Activated CD4-positive, alpha-beta memory T cell treated with anti-CD3 and anti-CD28 coated beads for 36 hours (primary cell): ENCODE measurements around the gene TYW1. TPM values are rescaled to one million over a fixed set of nuclear protein-coding genes. Genes with fewer than 3 reads are reported as not detected.
"Not testable (repeated sequence)": the region's sequence is repeated elsewhere in the genome, so short reads cannot be mapped to it uniquely, and the experiment has no call there.

ENCODE experiments used
- CTCF ChIA-PET: fragments of 350-600 bp; sonication (Branson Sonifier 250); formaldehyde crosslinking; loops from one replicate; lab custom pipeline; 2021; ENCODE audit warnings: antibody characterized with exemption, inconsistent platforms; lab: Charles Lee
- POLR2A ChIA-PET: fragments of 350-600 bp; sonication (Branson Sonifier 250); formaldehyde crosslinking; loops from one replicate; lab custom pipeline; 2021; ENCODE audit warnings: antibody characterized with exemption; lab: Charles Lee
- DNase-seq: peaks from one replicate; pipeline ENCODE4 v3.0.0-alpha.2; 2020
- H3K27ac Mint-ChIP-seq: one replicate; pipeline ENCODE4 v1.8.0; 2021; ENCODE audit warnings: mixed read lengths
- H3K27me3 Mint-ChIP-seq: one replicate; pipeline ENCODE4 v1.8.0; 2021; ENCODE audit warnings: mixed read lengths
- H3K36me3 Mint-ChIP-seq: one replicate; pipeline ENCODE4 v1.8.0; 2021; ENCODE audit warnings: mixed read lengths
- H3K4me1 Mint-ChIP-seq: one replicate; pipeline ENCODE4 v1.8.0; 2021; ENCODE audit warnings: low read depth, mixed read lengths
- H3K4me3 Mint-ChIP-seq: one replicate; pipeline ENCODE4 v1.8.0; 2021; ENCODE audit warnings: mild to moderate bottlenecking, mixed read lengths
- H3K9me3 Mint-ChIP-seq: one replicate; pipeline ENCODE4 v1.8.0; 2021; ENCODE audit warnings: mixed read lengths
- intact Hi-C: fragments of 100-400 bp; cut with micrococcal nuclease; formaldehyde crosslinking; loops from one replicate; pipeline ENCODE4 v1.15.1; 2023
- total RNA-seq, 2 experiments: library from RNA; stranded (reverse); gene quantifications; one replicate each; pipeline ENCODE4 v1.2.3, GENCODE V29; 2021

The TYW1 gene
- total RNA-seq, 2 experiments from 2014 or later: 15.0 to 16.4 TPM

DNA sequence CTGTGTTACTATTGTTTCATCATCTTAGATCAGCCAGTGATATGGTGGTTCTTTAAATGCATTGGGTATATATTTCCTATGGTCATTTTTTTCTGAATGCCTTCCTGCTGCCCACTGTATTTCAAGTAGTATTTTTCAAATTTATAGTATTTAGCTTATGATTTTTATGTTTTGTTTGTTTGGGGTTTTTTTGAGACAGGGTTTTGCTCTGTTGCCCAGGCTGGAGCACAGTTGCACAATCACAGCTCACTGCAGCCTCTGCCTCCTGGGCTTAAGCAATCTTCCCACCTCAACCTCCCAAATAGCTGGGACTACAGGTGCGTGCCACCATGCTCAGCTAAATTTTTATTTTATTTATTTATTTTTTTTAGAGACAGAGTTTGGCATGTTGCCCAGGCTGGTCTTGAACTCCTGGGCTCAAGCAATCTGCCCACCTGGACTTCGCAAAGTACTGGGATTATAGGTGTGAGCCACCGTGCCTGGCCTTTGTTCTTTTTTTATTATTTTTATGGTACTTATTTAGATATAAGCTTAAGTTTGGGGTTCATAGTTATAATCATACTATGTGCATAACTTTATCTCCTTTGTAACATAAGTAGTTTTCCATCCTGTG is 149.1 kb downstream of the TYW1 start:
- H3K27ac Mint-ChIP-seq, H3K9me3 Mint-ChIP-seq, H3K4me3 Mint-ChIP-seq, CTCF ChIA-PET, intact Hi-C loops, H3K4me1 Mint-ChIP-seq, H3K36me3 Mint-ChIP-seq, POLR2A ChIA-PET, H3K27me3 Mint-ChIP-seq, DNase-seq: not testable (repeated sequence)

DNA sequence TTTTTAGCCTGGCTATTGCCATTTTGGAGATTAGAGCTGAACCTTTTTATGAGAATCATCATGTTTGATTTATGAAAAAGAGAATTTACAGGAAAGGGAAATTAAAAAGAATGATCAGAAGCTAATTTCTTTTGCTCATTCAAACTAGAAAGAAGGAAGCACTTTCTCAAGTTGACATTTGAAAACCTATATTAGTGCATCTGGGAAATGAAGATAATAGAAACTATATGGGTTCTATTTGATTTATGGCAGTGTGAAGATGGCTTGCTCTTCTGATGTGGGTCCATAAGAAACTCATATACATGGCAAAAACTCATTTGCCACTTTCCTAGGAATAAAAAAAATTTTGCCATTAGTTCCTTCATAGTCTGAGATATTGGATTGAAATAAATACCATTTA is 152.5 kb downstream of the TYW1 start:
- CTCF ChIA-PET, H3K4me1 Mint-ChIP-seq, H3K27me3 Mint-ChIP-seq, H3K27ac Mint-ChIP-seq, H3K9me3 Mint-ChIP-seq, DNase-seq, H3K4me3 Mint-ChIP-seq, POLR2A ChIA-PET, intact Hi-C loops: not testable (repeated sequence)
- H3K36me3 Mint-ChIP-seq: peaks cover 15% of the 10 kb centered on the region

DNA sequence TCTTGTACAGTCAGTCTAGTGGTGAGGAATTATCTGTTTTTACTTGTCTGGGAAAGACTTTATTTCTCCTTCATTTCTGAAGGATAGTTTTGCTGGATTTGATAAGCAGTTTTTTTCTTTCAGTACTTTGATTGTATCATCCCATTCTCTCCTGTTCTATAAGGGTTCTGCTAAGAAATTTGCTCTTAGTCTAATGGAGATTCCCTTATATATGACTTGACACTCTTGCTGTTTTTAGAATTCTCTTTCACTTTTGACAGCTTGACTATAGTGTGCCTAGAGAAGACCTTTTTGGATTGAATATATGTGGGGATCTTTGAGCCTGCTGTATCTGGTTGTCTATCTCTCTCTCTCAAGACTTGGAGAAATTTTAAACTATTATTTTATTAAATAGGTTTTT is 157.7 kb downstream of the TYW1 start:
- intact Hi-C loops: not testable (repeated sequence)
- peaks cover 32% of the 10 kb centered on the region for H3K36me3 Mint-ChIP-seq

DNA sequence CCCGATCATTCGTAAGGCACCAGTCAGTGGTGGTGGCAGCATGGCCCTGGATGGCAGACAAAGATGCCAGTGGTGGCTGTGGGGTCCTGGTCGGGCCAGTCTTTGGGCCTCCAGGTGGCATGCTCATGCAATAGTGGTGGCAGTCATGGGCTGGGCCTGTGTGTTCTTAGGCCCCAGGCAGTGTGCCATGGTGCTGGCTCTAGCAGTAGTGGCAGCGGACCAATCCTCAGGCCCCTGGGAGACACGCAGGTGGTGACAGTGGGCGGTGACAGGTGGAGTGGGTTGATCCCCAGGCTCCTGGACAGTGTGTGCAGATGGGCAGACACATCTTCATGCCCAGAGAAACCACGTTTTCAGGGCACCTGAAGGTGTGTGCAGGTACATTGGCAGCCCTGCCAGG is 159.4 kb downstream of the TYW1 start:
- H3K9me3 Mint-ChIP-seq, POLR2A ChIA-PET, CTCF ChIA-PET, H3K4me1 Mint-ChIP-seq, H3K27me3 Mint-ChIP-seq, H3K27ac Mint-ChIP-seq, H3K4me3 Mint-ChIP-seq, DNase-seq, intact Hi-C loops: not testable (repeated sequence)
- H3K36me3 Mint-ChIP-seq: peaks cover 32% of the 10 kb centered on the region

More for the DNA sequence above, 157.7 kb downstream of the TYW1 start:
- H3K9me3 Mint-ChIP-seq, H3K4me1 Mint-ChIP-seq, H3K27me3 Mint-ChIP-seq, POLR2A ChIA-PET, DNase-seq, H3K4me3 Mint-ChIP-seq, H3K27ac Mint-ChIP-seq, CTCF ChIA-PET: not testable (repeated sequence)

DNA sequence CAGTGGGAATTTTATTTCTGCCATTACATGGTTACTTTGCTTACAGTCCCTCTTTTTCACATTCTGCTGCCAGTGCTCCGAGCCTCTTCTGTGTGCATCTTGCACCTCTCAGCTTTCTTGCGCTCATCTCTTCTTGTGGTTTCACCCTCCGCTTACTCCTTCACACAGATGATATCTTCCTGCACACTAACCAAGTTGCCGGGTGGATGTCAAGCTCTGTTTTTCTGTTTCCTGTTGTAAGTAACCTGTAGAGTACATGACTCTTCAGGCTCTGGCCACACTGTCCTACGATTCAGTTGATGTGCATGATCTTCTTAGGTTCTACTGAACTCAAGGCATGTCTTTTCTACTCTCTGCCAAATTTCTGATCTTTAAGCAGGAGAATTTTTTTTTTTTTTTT is 166.7 kb downstream of the TYW1 start:
- POLR2A ChIA-PET, intact Hi-C loops, CTCF ChIA-PET, H3K36me3 Mint-ChIP-seq, H3K27me3 Mint-ChIP-seq, H3K9me3 Mint-ChIP-seq: not testable (repeated sequence)
- Mint-ChIP-seq H3K27ac (peak overlapping the region; percentile 14), H3K4me3 (peak overlapping the region; percentile 1), H3K4me1 (peaks cover 19% of the 10 kb centered on the region)
- DNase-seq: peak; percentile 47

DNA sequence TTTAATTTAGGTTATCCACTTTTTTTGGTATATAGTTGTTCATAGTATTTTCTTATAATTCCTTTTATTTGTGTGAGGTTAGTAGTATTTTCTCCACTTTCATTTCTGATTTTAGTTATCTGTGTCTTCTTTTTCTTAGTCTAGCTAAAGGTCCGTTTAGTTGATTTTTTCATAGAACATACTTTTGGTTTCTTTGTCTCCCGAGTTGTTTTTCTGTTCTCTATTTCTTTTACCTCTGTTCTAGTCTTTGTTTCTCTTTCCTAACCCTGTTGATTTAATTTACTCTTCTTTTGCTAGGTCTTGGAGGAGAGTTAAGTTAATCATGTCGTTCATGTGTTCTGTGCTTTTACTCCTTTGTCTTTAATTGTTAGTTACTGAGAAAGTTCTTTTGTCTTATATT is 174.5 kb downstream of the TYW1 start:
- CTCF ChIA-PET, POLR2A ChIA-PET, DNase-seq, H3K36me3 Mint-ChIP-seq, H3K9me3 Mint-ChIP-seq, intact Hi-C loops, H3K27me3 Mint-ChIP-seq: not testable (repeated sequence)
- H3K27ac Mint-ChIP-seq: peak overlapping the region; percentile 39
- peaks cover 13% of the 10 kb centered on the region for H3K4me1 Mint-ChIP-seq
- peak overlapping the region; percentile 57 for H3K4me3 Mint-ChIP-seq

DNA sequence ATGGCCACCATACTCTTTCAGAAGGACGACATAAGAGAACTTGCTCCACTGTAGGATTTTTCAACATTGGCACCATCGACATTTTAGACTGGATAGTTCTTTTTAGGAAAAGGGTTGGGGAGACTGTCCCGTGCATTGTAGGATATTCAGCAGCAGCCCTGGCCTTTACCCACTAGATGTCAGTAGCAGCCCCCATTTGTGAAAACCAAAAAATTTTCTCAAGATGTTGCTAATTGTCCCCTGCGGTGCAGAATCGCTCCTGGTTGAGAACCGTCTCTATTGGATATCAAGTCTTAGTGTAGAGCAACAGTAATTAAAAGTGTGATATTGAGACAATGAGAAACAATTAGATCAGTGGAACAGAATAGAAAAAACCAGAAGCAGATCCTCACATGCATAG is 180.1 kb downstream of the TYW1 start:
- intact Hi-C loops, H3K4me3 Mint-ChIP-seq, POLR2A ChIA-PET, H3K4me1 Mint-ChIP-seq, DNase-seq, H3K27ac Mint-ChIP-seq, CTCF ChIA-PET, H3K9me3 Mint-ChIP-seq, H3K36me3 Mint-ChIP-seq, H3K27me3 Mint-ChIP-seq: not testable (repeated sequence)

DNA sequence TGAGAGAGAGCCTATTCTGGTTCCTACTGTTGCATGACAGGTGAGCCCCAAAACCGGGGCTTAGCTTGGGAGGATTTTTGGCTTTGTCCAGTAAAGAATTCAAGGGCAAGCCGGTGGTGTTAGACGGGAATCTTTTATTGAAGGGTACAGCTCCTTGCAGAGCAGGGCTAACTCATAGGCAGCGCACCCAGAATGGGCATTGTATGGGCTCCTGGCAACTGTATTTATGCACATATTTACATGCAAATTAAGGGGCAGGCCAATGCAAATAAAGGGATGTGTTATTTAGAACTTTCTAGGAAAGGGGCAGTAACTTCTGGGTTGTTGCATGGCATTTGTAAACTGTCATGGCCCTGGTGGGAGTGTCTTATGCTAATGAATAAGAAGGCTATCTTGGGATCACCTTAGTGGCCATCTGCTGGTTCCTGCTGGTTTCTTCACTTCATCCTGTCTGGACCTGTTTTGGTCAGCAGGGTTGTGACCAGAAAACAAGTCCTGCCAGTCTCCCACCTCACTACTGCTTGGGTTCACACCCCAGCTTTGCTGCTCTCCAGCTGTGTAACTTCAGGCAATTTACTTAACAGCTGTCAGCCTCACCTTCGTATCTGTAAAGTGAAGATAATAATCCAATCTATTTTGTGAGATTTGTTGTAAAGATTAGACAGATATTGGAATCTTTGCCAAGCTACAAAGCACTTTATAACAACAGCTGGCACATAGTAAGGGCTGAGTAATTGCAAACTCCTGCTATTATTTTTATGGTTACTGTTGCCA is 182.5 kb downstream of the TYW1 start:
- H3K36me3 Mint-ChIP-seq, H3K4me3 Mint-ChIP-seq, H3K27ac Mint-ChIP-seq, H3K27me3 Mint-ChIP-seq, CTCF ChIA-PET, intact Hi-C loops, DNase-seq, POLR2A ChIA-PET, H3K9me3 Mint-ChIP-seq, H3K4me1 Mint-ChIP-seq: not testable (repeated sequence)

DNA sequence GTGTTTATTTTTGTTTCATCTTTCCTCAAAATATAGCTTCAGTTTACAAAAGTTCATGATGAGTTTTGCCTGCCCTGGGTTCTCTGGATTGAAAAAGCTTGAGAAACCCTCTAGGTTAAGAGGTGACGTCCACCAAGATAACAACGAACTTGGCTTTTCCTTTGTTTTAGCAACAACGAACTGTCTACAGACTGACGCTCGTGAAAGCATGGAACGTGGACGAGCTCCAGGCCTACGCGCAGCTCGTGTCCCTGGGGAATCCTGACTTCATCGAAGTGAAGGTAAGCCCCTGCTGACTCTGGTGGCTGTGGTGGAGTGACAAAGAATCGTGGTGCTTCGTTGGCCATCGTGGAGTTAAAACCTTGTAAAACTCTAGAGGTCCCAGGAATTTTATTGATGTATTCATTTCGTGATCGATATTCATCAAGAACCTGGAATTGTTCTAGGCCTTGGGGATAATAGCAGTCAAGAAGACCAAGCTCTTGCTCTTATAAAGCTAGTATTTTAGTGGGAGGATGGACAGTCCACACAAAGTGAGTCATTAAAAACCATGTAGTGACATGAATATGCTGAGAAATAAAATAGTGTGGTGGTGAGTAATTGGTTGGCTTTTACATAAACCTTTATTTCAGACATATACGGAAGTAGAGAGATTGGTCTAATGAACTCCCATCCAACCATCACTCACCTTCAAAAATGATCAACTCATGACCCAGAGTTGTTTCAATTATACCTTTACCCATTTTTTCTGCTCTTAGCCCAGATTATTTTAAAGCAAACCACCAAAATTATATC is 186.5 kb downstream of the TYW1 start:
- H3K27ac Mint-ChIP-seq, H3K36me3 Mint-ChIP-seq, intact Hi-C loops, POLR2A ChIA-PET, H3K27me3 Mint-ChIP-seq, H3K9me3 Mint-ChIP-seq, H3K4me3 Mint-ChIP-seq, DNase-seq, CTCF ChIA-PET: not testable (repeated sequence)
- peaks cover 14% of the 10 kb centered on the region for H3K4me1 Mint-ChIP-seq

DNA sequence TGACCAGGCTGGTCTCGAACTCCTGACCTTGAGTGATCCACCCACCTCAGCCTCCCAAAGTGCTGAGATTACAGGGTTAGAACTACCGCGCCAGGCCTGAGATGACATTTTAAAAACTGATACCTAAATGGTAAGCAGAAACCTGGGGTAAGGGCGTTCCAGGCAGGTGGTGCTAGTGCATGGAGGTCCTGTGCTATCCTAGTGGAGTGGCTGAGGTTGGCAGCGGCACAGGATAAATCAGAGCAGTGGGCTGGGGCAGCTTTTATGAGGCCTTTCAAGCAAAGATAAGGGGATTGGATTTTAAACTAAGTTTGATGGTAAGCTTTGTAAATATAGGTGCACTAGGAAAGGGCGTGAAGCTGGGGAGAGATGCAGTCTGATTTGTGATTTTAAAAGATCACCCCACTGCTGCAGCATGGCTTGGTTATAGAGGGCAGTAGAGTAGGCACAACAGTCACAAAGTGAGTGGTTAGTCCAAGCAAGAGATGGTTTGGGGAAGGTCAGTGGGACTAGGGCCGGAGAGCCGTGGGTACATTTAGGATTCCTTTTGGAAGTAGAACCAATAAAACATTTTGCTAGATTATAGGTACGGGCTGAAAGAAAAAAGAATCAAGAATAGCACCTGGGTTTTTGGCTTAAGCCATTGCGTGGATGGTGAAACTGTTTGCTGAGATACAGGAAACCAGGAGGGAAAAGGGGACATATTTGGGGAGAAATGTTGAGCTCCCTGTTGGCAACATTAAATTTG is 188.5 kb downstream of the TYW1 start:
- intact Hi-C loops, H3K36me3 Mint-ChIP-seq, H3K27me3 Mint-ChIP-seq, POLR2A ChIA-PET, CTCF ChIA-PET, DNase-seq, H3K9me3 Mint-ChIP-seq, H3K4me3 Mint-ChIP-seq: not testable (repeated sequence)
- peak overlapping the region; percentile 42 for H3K27ac Mint-ChIP-seq
- H3K4me1 Mint-ChIP-seq: peaks cover 19% of the 10 kb centered on the region

DNA sequence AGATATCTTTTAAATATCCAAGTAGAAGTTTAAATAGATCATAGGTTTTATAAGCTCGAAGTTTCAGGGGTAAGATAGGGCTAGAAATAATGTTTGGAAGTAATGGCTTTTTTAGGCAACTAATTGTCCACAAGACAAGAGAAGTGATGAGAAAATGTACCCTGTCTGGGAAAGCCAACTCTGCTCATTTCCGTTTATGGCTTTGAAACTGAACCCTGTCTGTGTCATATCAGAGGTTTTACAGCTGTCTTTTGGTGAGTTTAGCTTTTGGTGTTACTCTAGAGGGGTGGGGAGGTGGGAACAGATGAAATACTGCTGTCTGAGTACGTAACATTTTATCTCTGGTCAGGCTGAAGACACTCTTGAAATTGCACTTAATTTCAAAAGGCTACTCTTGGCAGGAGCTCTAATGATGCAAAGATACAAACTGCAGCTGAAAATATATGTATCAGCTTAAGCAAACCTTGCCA is 189.1 kb downstream of the TYW1 start:
- H3K9me3 Mint-ChIP-seq, CTCF ChIA-PET, intact Hi-C loops, H3K27me3 Mint-ChIP-seq, H3K4me3 Mint-ChIP-seq, POLR2A ChIA-PET, DNase-seq, H3K36me3 Mint-ChIP-seq: not testable (repeated sequence)
- peak overlapping the region; percentile 42 for H3K27ac Mint-ChIP-seq
- peaks cover 26% of the 10 kb centered on the region for H3K4me1 Mint-ChIP-seq

DNA sequence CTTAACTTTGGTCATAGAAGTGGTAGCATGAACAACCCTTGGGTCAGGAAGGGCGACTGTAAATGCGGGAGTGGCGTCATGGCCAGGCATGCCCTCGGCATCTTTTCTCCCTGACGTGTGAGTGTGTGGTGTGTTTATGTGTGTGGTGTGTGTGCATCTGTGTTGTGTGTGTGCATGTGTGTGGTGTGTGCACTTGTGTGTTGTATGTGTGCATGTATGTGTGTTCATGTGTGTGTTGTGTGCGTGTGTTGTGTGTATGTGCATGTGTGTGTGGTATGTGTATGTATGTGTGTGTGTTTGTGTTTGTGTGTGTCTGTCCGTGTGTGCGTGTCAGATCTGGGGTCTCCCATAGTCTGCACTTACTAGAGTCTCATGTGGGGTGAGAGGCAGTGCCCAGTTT is 192.5 kb downstream of the TYW1 start:
- DNase-seq, CTCF ChIA-PET, H3K36me3 Mint-ChIP-seq, H3K9me3 Mint-ChIP-seq, H3K27me3 Mint-ChIP-seq, POLR2A ChIA-PET, intact Hi-C loops, H3K27ac Mint-ChIP-seq, H3K4me3 Mint-ChIP-seq: not testable (repeated sequence)
- peaks cover 37% of the 10 kb centered on the region for H3K4me1 Mint-ChIP-seq
